Activated T-cell treated with anti-CD3 and anti-CD28 coated beads for 4 hours (primary cell): Measurements from ENCODE around the gene HNMT.
"Not testable (repeated sequence)": the region's sequence is repeated elsewhere in the genome, so short reads cannot be mapped to it uniquely, and the experiment has no call there.

Experiments
- DNase-seq: peaks from one replicate; pipeline ENCODE4 v3.0.0-alpha.2; 2020

HNMT gene

DNA sequence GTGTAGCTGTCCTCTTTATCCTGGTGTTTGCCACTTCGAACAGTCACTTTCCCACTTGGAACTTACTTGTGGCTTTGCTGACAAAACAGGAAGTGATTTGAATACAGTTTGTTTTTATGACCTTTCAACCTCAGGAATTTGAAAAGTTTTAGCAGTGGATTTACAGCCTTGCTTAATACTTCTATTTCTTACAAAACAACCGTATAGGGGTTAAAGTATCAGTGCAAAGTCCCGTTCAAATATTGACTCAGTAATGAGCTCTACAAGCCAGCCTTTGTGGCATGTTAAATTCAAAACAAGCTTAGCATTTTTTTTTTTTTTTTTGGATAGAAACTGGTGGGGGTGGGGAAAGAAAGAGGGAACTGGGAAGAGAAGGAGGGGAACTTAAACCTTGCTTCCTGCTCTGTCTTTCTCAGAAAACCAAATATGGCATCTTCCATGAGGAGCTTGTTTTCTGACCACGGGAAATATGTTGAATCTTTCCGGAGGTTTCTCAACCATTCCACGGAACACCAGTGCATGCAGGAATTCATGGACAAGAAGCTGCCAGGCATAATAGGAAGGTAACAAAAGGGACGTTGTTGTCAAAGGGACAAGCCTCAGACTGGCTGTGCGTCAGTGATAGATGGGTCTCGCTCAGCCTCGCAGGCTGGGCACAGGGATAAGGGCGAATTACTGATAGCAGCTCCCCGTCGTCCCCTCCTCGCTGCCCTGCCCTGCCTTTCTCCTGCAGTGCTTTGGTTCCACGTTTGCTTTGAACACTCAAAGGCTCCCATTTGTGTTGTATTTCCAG is at the start of gene HNMT:
TSS of gene HNMT (plus strand) at position 408 of the 793 bp plus-strand sequence. CDS start at position 427, 19 bp downstream.
- DNase-seq = no peak

DNA sequence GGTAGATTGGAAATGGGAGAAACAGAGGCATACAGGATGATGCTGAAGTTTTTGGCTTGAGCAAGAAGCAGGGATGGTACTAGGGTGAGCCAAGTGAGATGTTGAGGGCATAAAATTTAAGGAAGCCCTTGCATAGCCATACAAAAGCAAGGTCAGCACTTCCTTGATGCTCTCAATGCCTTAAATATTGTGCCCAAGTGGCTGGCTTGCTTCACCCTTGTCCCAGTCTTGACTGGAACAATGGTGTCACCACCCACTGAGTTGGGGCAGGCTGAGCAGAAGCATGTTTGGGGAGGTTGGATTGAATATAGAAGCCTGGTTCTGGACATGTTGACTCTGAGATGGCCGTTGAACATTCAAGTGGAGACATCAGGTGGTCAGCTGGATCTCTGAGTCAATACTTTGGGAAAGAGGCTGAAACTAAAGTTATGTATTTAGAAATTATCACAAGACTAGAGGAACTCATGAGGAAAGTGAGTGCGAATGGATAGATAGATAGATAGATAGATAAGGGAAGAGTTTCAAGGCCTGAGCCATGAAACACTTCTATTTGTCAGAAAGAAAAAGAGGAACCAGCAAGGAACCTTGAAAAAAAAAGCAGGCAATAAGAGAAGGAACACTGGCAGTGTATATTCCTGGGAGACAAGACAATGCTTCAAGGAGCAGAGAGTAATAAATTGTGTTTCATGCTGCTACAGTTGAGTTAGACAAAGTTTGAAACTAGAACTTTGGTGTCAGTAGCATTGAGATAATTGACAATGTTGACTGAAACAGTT is 43.0 kb upstream of the HNMT start:
- no peak for DNase-seq

DNA sequence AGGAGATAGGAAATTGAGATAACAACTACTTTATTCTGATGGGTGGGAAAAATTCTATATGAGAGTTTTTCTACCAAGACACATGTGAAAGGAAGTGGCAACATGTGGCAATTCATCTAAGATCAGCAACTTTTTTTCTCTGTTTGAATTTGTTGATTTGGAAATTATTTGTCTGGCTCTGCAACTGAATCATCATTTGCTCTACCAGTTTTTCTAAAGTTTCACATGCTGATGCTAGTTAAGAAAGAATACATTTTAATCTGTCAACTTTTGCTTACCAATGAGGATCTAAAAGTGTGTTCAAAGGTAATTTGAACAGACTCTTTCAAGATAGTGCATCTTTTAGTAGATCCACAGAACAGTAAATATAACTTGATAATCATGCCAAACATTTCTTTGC is 42.1 kb upstream of the HNMT start:
- DNase-seq = not testable (repeated sequence)

DNA sequence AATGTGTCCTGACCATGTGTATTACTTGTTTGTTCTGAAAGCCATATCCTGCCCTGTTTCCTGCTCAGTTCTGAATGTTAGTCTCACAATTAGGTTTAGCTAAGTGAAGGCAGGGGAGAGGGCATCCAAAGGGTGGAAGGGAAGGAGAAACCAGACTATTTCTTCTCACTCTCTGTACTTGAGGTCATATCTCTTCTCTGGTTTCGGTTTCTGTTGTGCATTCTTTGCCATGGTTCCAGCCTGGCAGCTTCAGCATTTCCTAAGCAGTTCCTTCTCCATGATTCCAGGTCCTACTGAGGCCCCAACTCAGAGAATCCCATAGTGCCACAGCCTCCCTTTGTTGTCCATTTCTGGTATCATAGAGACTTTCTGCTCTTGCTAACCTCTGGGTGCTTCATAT is 40.3 kb upstream of the HNMT start:
- no peak for DNase-seq

DNA sequence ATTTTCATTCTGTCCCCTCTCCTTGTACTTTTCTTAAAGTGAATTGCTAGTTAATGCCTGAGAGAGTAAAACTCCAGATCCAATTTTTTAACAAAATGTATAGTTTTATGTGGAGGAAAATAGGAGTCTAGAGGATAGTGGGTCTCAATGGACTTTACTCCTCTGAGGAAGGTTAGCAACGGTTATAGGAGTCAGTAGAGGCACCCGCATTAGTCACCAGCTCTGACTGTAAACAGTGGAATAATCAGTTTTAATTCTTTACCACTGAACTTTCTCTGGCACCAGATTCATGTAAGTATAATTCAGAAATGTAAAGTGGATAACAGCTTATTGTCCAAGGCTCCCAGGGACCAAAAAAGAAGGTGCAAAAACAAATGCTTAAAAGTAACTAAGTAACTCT is 38.7 kb upstream of the HNMT start:
- no peak for DNase-seq

DNA sequence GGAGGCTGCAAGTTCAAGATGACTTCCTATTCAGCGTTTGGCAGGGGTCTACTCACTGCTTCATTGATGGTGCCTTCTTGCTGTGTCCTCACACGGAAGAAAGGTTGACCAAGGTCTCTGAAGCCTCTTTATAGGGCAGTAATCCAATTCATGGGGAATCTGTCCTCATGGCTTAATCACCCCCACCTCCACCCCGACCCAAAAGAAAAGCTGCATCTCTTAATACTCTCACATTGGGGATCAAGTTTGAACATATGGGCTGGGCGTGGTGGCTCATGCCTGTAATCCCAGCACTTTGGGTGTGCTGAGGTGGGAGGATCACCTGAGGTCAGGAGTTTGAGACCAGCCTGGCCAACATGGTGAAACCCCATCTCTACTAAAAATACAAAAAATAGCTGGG is 36.4 kb upstream of the HNMT start:
- no peak for DNase-seq

DNA sequence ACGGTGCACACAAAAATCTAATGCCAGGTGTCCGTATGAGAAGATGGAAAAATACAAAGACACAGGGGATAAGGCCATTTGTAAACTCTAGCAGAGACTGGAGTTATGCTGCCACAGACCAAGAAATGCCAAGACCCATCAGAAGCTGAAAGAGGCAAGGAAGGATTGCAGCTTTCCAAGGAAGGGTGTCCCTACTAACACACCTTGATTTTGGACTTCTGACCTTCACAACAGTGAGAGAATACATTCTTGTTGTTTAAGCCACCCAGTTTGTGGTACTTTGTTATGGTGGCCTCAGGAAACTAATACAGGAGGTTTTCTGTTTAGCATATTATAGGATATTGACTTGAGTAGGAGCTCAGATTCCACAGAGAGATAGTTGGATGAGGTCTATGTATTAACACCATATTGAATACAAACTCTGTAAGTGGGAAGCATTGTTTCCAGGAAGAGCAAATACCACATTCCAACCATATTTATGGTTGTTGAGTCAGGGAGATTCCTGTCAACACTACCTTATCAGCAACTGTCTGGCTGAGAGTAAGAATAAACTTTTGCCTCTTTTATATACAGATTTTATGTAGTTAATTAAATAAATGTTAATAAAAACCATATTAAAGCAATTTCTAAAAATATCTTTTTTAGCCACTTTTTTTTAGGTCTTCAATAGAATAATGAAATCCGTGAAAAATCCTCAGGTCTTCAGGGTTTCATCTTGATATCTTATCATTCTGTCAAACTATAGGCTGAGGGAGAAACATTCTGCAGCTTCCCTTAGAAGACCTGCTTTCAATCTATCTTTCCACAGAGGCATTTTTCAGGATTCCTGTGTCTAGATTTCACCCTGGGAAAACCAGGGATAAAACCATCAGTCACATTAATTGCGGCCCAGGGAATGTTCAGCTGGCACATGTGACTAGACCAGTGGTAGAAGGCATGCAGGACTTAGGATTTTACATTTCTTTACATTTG is 35.4 kb upstream of the HNMT start:
- DNase-seq = no peak

DNA sequence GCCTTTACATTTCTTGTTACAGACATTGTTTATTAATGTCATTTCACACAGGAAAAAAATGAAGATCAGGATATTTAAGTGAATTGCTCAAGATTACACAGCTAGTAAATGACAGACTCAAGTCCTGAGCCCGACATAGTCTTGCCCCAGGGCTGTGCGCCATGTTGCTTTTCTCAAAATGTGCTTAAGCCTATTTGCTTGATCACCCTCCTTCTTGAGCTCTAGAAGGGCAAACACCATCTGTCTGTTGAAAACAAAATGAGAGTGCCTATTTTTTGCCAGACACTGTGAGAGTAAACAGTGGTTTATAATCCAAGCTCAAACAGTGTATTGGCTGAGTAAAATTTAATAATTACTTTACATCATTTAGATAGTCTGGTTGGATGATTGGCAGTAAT is 34.8 kb upstream of the HNMT start:
- DNase-seq = no peak

DNA sequence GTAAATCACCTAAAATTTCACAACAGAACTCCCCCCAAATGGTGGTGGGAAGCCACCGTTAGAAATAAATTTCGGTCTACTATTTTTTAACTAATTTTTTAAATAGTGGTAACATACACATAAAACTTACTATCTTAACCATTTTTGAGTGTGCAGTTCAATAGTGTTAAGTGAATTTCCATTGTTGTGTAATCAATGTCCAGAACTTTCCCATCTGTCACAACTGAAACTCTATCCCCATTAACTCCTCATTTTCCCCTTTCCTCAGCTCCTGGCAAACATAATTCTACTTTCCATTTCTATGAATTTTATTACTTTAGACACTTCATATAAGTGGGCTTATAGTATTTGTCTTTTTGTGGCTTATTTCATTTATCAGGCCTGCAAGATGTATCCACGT is 34.1 kb upstream of the HNMT start:
- no peak for DNase-seq

DNA sequence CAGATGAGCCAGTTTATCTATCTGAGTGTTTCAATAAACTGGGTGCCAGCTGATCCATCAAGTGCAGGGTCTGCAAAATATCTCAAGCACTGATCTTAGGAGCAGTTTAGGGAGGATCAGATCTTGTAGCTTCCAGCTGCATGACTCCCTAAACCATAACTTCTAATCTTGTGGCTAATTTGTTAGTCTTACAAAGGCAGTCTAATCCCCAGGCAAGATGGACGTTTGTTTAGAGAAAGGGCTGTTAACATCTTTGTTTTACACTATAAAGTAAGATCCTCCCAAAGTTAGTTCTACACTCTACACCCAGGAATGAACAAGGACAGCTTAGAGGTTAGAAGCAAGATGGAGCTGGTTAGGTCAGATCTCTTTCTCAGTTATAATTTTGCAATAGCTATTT is 28.7 kb upstream of the HNMT start:
- DNase-seq = no peak

DNA sequence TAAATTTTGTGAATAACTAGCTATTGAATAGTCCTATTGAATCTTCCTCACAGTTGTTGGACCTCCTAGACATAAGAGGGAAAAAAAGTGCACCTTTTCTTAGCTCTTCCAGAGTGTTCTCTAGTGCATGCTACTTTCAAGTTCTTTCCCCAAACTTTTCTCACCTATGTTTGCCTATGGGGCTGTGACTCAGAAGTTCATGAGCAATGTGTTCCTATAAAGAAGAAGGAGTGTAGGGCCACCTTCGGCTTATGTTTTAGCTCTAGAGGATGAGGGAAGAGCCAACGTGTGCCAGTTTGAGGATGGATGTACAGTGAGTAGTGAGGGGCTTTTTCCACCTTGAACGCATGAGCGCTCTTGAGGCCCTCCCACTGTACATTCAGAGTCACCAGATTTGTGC is 27.0 kb upstream of the HNMT start:
- no peak for DNase-seq

DNA sequence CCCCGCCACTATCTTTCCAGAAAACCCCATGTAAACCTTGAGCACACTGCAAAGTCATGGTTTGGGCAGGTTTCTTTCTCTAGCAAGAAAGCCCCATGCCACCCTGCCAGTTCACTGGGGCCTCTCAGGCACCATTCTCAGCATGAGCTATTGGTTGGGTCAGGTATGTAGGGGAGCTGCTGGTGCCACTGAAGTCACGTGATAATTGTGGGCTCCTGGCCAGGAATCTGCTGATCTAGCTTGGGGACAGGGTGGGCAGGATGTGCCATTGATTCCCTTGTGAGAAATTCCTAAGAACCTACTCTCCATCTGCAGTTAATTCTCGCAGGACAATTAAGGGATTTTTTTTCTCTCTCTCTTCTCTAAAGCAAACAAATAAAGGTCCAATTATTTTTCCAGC is 26.5 kb upstream of the HNMT start:
- no peak for DNase-seq

DNA sequence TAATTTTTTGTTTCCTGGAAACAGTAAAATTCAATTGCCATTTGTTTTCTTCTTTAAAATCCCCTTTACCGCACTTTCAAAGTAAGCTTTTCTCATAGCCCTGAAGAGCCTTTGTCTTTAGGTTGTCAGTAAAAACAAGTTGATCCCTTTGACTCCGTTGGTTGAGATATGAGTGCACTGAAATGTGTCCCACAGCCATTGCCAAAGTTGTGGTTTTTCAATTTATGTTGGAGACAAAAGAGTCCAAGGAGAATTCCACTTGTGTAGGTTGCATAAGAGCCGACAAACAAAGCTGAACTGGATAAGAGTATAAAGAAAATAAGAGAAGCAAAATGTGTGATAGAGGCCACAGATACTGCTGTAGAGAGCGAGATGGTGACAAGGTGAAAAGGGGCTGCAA is 26.1 kb upstream of the HNMT start:
- DNase-seq = no peak

DNA sequence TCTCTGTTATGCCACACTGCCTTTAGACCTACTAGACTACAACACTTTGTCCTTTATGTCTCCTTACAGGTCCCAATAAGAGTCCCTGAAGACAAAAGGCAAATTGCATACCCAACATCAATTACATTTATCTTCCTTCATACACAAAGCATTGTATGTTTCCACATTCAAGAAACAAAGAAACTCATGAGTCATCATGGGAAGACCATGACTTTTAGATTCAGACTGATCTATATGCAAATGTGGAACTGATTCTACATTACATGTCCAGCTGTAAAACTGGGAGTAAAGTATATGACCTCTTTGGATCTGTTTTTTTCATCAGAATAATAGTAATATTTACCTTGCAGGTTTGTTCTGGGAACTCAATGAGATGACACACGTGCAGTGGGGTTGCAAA is 25.2 kb upstream of the HNMT start:
- no peak for DNase-seq

DNA sequence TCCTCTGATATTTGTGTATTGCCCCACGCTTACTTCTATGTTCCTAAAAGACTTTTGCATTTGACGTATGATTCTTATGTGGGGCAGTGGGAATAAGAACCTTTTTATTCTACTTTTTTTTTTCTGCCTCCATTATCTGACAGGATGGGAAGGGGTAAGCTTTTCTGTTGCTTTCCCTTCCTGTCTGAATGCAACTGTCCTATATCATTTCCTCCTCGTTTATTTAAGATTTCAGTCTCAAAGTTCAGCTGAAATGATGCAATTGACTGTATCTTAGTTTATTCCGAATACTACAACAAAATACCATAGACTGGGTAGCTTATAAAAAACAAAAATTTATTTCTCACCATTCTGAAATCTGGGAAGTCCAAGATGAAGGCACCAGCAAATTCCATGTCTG is 24.1 kb upstream of the HNMT start:
- DNase-seq = no peak

DNA sequence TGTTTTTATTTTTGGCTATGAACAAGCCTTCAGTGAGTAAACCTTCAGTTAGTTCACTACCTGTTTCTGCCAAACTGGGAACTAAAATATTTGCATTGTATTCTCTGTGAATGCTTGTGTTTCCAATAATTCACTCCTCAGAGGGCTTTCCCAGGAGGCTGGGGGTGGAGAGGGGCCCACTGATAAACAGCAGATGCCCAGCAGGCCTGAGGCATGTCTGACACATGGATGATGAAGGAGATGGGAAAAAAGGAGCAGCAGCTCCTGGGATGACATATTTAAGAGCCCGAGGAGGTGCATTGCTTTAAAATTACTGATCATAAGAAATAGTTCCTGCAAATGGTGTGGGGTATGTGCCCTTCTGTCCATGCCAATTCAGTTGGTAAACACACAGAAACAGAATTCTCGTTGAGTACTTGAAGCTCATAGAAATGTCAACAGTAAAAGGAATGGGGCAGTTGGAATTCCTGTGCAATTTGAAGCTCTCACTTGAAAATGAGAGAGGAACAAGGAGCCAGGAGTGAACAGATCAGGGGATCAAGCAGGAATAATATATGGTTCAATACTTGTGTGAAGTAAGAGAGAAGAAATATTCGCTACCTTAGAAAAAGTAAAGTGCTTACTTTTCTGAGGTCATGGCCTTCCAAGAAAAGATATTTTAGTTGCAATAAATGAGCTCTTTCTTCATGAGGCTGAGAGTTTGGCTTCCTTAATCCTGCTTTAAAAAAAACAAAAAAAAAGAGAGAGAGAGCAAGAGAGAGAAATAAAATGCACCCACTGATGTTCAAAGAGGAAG is 22.0 kb upstream of the HNMT start:
- DNase-seq = no peak

DNA sequence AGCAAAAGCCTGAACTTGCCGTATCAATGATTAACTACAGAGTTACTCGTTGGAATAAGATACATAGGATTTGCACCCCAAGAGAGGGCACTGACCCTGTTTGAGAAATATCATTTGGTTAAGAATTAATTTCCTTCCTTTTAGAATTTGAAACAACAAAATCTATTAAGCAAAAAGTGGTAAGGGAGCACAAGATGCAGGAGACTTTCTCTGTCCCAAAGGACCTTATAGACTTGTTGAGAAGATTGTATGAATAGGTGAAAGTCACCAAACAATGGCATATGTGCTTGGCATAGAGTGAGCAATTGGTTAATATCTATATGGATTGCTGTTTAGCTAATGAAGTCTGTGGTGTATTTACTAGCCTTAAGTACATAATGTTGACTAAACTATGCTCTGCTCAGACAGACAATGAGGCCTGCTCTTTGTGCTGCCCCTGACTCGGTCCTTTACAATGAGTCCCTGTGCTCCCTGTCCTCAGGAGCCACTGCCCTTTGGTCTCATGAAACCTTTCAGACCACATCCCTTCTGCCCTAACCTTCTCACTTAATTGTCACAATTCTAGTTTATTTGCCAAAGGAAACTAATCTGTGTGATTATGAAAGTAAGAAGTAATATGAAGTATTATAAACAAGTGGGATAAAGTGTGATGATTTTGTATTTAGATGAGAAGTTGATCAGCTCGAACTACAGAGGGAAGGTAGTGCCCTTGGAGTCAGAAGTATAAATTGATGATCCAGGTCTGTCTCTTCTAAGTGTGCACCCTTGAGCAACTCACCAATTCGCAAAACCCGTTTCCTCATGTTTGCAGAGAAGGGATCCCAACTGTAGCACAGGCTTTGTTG is 21.2 kb upstream of the HNMT start:
- DNase-seq = no peak

DNA sequence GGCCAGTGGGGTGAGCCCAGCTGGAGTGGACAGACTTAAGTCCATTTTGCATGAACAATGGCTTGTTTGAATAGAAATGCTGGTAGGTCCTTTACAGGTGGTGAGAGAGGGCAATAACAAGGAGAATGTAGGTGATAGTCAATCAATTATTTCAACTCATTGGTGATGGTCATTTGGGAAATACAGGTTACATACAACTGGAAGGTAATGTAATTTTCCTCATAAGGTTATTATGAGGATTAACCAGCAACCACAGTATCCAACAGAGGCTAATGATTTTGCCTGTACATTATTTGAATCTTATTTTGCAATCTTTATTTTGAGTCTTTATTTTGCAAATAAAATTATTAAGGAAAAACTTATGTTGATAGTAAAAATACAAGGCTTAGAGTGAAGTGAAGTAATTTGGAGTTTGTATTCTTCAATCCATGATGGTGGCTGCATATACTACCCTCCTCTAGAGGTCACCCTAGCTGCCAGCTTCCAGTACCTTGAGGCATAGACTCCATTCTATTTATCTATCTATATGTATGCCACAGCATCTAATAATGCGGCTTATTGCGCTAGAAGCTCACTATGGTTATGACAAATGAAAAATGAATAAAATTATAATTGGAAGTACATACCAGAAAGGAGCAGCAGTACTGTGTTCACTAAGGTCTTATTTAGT is 20.5 kb upstream of the HNMT start:
- DNase-seq = no peak

DNA sequence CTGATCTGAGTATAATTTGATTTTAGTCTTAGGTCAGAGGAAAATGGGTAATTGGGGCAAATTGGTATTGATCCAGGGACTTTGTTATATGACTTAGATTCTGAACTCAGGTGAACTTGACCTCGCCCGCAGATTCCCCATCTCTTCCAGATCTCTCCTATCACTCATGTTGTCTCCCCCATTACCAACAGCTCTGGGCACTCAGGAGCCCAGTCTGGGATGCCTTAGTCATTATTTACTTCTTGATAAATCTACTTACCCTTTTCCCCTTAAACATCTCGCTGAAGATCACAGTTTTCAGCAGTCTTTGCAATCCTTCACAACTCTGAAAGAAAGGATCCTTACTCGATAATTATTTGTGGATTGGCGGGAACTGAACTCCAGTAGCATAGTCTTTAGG is 19.6 kb upstream of the HNMT start:
- DNase-seq = no peak

DNA sequence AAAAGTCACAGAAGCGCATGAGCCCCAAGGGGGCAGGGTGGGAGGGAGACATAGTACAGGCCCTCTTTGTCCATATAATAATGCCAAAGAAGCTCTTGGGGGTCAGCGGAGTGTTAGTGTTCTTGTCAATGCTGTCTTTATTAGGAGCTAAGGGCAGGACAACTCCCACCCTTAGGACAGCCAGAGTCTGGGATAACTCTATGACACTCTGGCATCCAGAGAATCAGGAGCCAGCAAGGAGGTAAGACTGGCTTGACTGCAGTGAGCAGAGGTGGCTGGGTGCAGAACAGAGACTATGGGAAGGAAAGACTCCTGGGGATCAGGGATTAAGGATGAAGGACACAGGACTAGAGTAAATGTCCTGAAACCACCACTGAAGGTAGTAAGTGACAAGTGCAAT is 19.0 kb upstream of the HNMT start:
- DNase-seq = no peak

DNA sequence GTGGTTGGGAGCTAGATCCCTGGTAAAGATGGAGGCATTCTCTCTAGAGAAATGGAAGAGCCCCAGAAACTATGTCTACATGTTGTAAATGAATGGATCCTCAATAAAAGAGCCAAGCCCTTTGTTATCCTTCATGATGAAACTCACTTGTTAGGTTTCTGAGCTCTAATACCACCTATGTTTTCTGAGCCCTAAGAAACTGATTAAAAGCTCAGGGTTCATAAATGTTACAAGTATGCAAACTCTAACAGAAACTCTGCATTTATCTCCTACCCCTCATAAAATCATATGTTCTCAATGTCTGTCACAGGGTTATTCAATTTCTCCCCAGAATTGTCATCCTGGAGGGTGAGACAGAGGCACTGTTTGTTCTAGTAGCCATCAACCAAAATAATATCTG is 18.0 kb upstream of the HNMT start:
- no peak for DNase-seq
